Stimulated activated CD8-positive, alpha-beta memory T cell treated with anti-CD3 and anti-CD28 coated beads, Interleukin-4, amount 100 ng/mL, for 1 hour (primary cell): Measurements from ENCODE around the gene ECHDC3.

Source experiments
- DNase-seq, 2 donors: peaks; one replicate each; pipeline ENCODE4 v3.0.0-alpha.2; 2020; ENCODE audit warnings: low read depth in 2 of 2, low spot score in 1 of 2

ECHDC3 gene

GRCh38 chr10:11808808-11809207, 66.6 kb downstream of the ECHDC3 start:
- DNase-seq = no peak

GRCh38 chr10:11810313-11810766, 68.2 kb downstream of the ECHDC3 start:
- DNase-seq = no peak

- no peak for DNase-seq
Observed at GRCh38 chr10:11810973-11811372, 68.8 kb downstream of the ECHDC3 start.

- DNase-seq = no peak
Observed at GRCh38 chr10:11813177-11813576, 71.0 kb downstream of the ECHDC3 start.
